ENCODE data around the gene OR6A2.
A peak's percentile ranks its signal among the peaks of the same experiment; 100 is the strongest.

OR6A2 gene

GRCh38 chr11:6755303-6755952 lies 44.1 kb downstream of the OR6A2 start:
- peak; percentile 4 for DNase-seq

- DNase-seq: no peak
These were observed 52.3 kb downstream of the OR6A2 start for GRCh38 chr11:6747097-6747668.

GRCh38 chr11:6746626-6747025 lies 52.9 kb downstream of the OR6A2 start:
- no peak for DNase-seq

- DNase-seq: no peak
These were observed 53.3 kb downstream of the OR6A2 start for GRCh38 chr11:6746086-6746618.

GRCh38 chr11:6745465-6746015 lies 53.9 kb downstream of the OR6A2 start:
- DNase-seq: no peak

- DNase-seq: no peak
These were observed 54.5 kb downstream of the OR6A2 start for GRCh38 chr11:6745018-6745417.

- DNase-seq: no peak
These were observed 57.2 kb downstream of the OR6A2 start for GRCh38 chr11:6742260-6742659.

Data from kidney glomerular epithelial cell (primary cell).